Endodermal cell (in vitro differentiated cells): ENCODE measurements around the gene NGDN. TPM values are rescaled to one million over a fixed set of nuclear protein-coding genes. Genes with fewer than 3 reads are reported as not detected.

Source experiments
- DNase-seq: peaks from one replicate; pipeline ENCODE4 v3.0.0-alpha.2; 2017
- H3K27ac ChIP-seq: 2 replicates; pipeline ENCODE4 v1.5.1; 2013; ENCODE audit warnings: mild to moderate bottlenecking, low read depth, low read length, moderate library complexity
- H3K27me3 ChIP-seq: 2 replicates; pipeline ENCODE4 v1.6.1; 2013; ENCODE audit warnings: mild to moderate bottlenecking, low read length, moderate library complexity; ENCODE audit not compliant: insufficient read depth, control insufficient read depth, poor library complexity, severe bottlenecking
- H3K36me3 ChIP-seq: 2 replicates; pipeline ENCODE4 v1.7.0; 2013; ENCODE audit warnings: mild to moderate bottlenecking, low read length, moderate library complexity; ENCODE audit not compliant: control insufficient read depth, insufficient read depth
- H3K4me1 ChIP-seq: one replicate; pipeline ENCODE4 v1.7.0; 2013; ENCODE audit warnings: low read length; ENCODE audit not compliant: control insufficient read depth, insufficient read depth
- H3K4me3 ChIP-seq: 2 replicates; pipeline ENCODE4 v1.5.1; 2013; ENCODE audit warnings: mild to moderate bottlenecking, low read length, moderate library complexity
- H3K9ac ChIP-seq: 2 replicates; pipeline ENCODE4 v1.6.1; 2013; ENCODE audit warnings: mild to moderate bottlenecking, low read length, moderate library complexity; ENCODE audit not compliant: poor library complexity, severe bottlenecking; ENCODE audit errors: extremely low read depth
- H3K9me3 ChIP-seq: 2 replicates; pipeline ENCODE4 v1.6.1; 2013; ENCODE audit warnings: mild to moderate bottlenecking, low read length, moderate library complexity; ENCODE audit not compliant: control insufficient read depth
- H3K27ac Mint-ChIP-seq: 2 replicates; pipeline ENCODE4 v1.8.0; 2020; ENCODE audit warnings: mixed read lengths
- H3K27me3 Mint-ChIP-seq: 2 replicates; pipeline ENCODE4 v1.8.0; 2021; ENCODE audit warnings: mild to moderate bottlenecking, mixed read lengths; ENCODE audit not compliant: insufficient read depth
- H3K36me3 Mint-ChIP-seq: 2 replicates; pipeline ENCODE4 v1.8.0; 2020; ENCODE audit warnings: low read depth, mixed read lengths
- H3K4me1 Mint-ChIP-seq: 2 replicates; pipeline ENCODE4 v1.8.0; 2020; ENCODE audit warnings: mixed read lengths
- H3K4me3 Mint-ChIP-seq: 2 replicates; pipeline ENCODE4 v1.8.0; 2020; ENCODE audit warnings: mild to moderate bottlenecking, moderate library complexity, mixed read lengths
- H3K9me3 Mint-ChIP-seq: 2 replicates; pipeline ENCODE4 v1.8.0; 2020; ENCODE audit warnings: mild to moderate bottlenecking, mixed read lengths
- CTCF ChIP-seq: fragments of 200-600 bp; sonication (generic); conservative IDR thresholded peaks from 2 replicates; pipeline ENCODE4 v1.5.0; 2021; ENCODE audit warnings: antibody characterized with exemption, mild to moderate bottlenecking
- WGBS, 2 experiments: methylation state at CpG; one replicate each; pipeline versions ENCODE4 v1.1.5 to v1.1.7; 2013; ENCODE audit warnings: missing lambda C conversion rate in 2 of 2, mixed read lengths in 1 of 2; ENCODE audit not compliant: insufficient coverage in 1 of 2, insufficient read length in 1 of 2; 5-methylcytosine and 5-hydroxymethylcytosine counted together
- total RNA-seq, 2 donors: library from RNA; stranded (reverse); fragmentation: NEBNext Ultra II Directional in 1 of 2; extraction: Animal tissue kit (Norgen Biotek cat#: 25700) in 1 of 2; gene quantifications; 2 replicates in 1 of 2; 3 replicates in 1 of 2; pipeline ENCODE4 v1.2.1, GENCODE V29; 2021

Gene NGDN
- total RNA-seq, 2 donors from 2014 or later, result 43.2 to 45.3 TPM

GRCh38 chr14:23433457-23433856 is 36.0 kb upstream of the NGDN start:
- Histone ChIP-seq H3K9ac (no peak overlapping the region), H3K27ac (no peak overlapping the region), H3K4me3 (no peak overlapping the region), H3K9me3 (no peaks in the 10 kb centered on the region), H3K4me1 (peaks cover 23% of the 10 kb centered on the region), H3K27me3 (no peaks in the 10 kb centered on the region), H3K36me3 (no peaks in the 10 kb centered on the region)
- no peaks in the 10 kb centered on the region for H3K9me3 Mint-ChIP-seq
- 77 to 84% methylated on average over 6 to 10 of the region's 10 CpGs for WGBS, 2 experiments
- H3K4me3 Mint-ChIP-seq, result no peak overlapping the region
- no peaks in the 10 kb centered on the region for H3K36me3 Mint-ChIP-seq
- peaks cover 36% of the 10 kb centered on the region for H3K27me3 Mint-ChIP-seq
- DNase-seq, result peak; percentile 61
- H3K27ac Mint-ChIP-seq, result no peak overlapping the region
- peak; percentile 64 for TF ChIP-seq CTCF
- peaks cover 13% of the 10 kb centered on the region for H3K4me1 Mint-ChIP-seq

GRCh38 chr14:23434488-23435222 is 34.8 kb upstream of the NGDN start:
- H3K4me1 Mint-ChIP-seq, result peaks cover 13% of the 10 kb centered on the region
- H3K27me3 Mint-ChIP-seq, result peaks cover 31% of the 10 kb centered on the region
- H3K27me3 ChIP-seq, result no peaks in the 10 kb centered on the region
- peaks cover 23% of the 10 kb centered on the region for H3K4me1 ChIP-seq
- WGBS, 2 experiments, result 92 to 96% methylated on average over 8 of the region's 8 CpGs
- H3K4me3 ChIP-seq, result no peak overlapping the region
- no peak overlapping the region for H3K27ac ChIP-seq
- no peaks in the 10 kb centered on the region for H3K36me3 ChIP-seq
- TF ChIP-seq CTCF, result no peak
- no peak for DNase-seq
- no peak overlapping the region for H3K9ac ChIP-seq
- no peaks in the 10 kb centered on the region for H3K36me3 Mint-ChIP-seq
- H3K9me3 ChIP-seq, result no peaks in the 10 kb centered on the region
- H3K9me3 Mint-ChIP-seq, result no peaks in the 10 kb centered on the region
- no peak overlapping the region for H3K27ac Mint-ChIP-seq
- no peak overlapping the region for H3K4me3 Mint-ChIP-seq

- H3K27ac ChIP-seq, result peak within 1 kb of the TSS; percentile 90
Observed at GRCh38 chr14:23435543-23436326, 33.8 kb upstream of the NGDN start, which contains the start of gene MYH7. Gene MYH7 (minus strand): TSS chr14:23435660. CDS start chr14:23433732, 1,928 bp downstream.

More at GRCh38 chr14:23435543-23436326, 33.8 kb upstream of the NGDN start, which contains the start of gene MYH7:
- Histone ChIP-seq H3K4me1 (peaks cover 23% of the 10 kb centered on the region), H3K4me3 (no peak within 1 kb of the TSS), H3K9ac (no peak within 1 kb of the TSS), H3K36me3 (no peaks in the 10 kb centered on the region), H3K27me3 (no peaks in the 10 kb centered on the region), H3K9me3 (no peaks in the 10 kb centered on the region)
- Mint-ChIP-seq H3K36me3 (no peaks in the 10 kb centered on the region), H3K9me3 (no peaks in the 10 kb centered on the region), H3K27me3 (peaks cover 31% of the 10 kb centered on the region), H3K4me3 (no peak within 1 kb of the TSS), H3K27ac (no peak within 1 kb of the TSS), H3K4me1 (peaks cover 13% of the 10 kb centered on the region)
- WGBS, 2 experiments, result 63 to 84% methylated on average over 2 to 10 of the region's 10 CpGs
- peak; percentile 41 for DNase-seq
- no peak for TF ChIP-seq CTCF
